ENCODE measurements around the gene TICRR. TPM values are rescaled to one million over a fixed set of nuclear protein-coding genes. Genes with fewer than 3 reads are reported as not detected.

The TICRR gene
- total and polyA plus RNA-seq, 2 of the 13 experiments (the other 11 are each of a cell fraction or from before 2014, with no cell fraction given), result 4.1 to 14.3 TPM

DNA sequence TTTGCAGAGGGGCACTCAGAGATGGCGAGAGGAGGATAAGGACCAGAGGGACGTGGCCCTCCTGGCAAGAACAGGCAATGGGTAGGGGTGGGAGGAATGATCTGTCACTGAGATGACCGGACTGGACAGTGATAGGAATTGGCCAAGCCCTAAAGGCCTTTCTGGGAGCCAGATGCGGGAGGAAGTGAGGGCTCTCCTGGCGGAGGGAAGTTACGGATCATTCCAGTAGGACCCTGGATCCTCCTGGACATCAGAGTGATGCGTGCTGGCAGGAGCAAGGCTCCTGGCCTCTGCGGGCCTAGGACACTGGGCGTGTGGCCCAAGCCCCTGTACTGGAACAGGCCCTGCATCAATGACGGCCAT, 56.6 kb downstream of the TICRR start:
- intact Hi-C loops (cut with micrococcal nuclease; ENCODE audit: unreplicated experiment) (no loop called here), in situ Hi-C loops (cut with HindIII; ENCODE audit: extremely low pct_ligation_motif_present, low pct_unique_long_range_greater_than_20kb) (no loop called here)
- Histone ChIP-seq H3K9ac (ENCODE audit: insufficient read depth, low read depth, low read length) (no peak overlapping the region), H4K20me1 (ENCODE audit: insufficient read depth, low read length) (no peaks in the 10 kb centered on the region), H3K27me3 (ENCODE audit: control insufficient read depth in 1 of 2, insufficient read depth in 2 of 2, low read length in 2 of 2) (no peaks in the 10 kb centered on the region), H3K4me3 (replicated peaks in 1 of 3; ENCODE audit: insufficient read depth in 1 of 3, low read depth in 2 of 3, low read length in 3 of 3) (no peak overlapping the region), H3K4me2 (ENCODE audit: low read depth, low read length) (no peak overlapping the region), H3K79me2 (ENCODE audit: insufficient read depth, low read length) (no peaks in the 10 kb centered on the region), H3K36me3 (replicated peaks in 1 of 2; ENCODE audit: control insufficient read depth in 1 of 2, insufficient read depth in 2 of 2, low read length in 2 of 2) (peaks cover 31 to 55% of the 10 kb centered on the region in 2 experiments), H2AFZ (ENCODE audit: low read length) (no peak overlapping the region), H3K4me1 (ENCODE audit: insufficient read depth, low read length) (no peaks in the 10 kb centered on the region), H3K9me3 (ENCODE audit: low read length) (no peaks in the 10 kb centered on the region), H3K27ac (ENCODE audit: extremely low read length, insufficient read depth, low read length) (no peak overlapping the region)
- ChIA-PET CTCF (ENCODE audit: low intra/inter-chr PET ratio, low total read pairs) (no interaction called here), POLR2A (no interaction called here)
- BruUV-seq (replicated peaks), result no TSS peak
- peak; percentile 11 for ATAC-seq
- no peak for TF ChIP-seq GLI4 (CRISPR knock-in tag; IDR thresholded peaks at IDR 0.05; ENCODE audit: borderline replicate concordance)
- TF ChIP-seq, protein P1, sequence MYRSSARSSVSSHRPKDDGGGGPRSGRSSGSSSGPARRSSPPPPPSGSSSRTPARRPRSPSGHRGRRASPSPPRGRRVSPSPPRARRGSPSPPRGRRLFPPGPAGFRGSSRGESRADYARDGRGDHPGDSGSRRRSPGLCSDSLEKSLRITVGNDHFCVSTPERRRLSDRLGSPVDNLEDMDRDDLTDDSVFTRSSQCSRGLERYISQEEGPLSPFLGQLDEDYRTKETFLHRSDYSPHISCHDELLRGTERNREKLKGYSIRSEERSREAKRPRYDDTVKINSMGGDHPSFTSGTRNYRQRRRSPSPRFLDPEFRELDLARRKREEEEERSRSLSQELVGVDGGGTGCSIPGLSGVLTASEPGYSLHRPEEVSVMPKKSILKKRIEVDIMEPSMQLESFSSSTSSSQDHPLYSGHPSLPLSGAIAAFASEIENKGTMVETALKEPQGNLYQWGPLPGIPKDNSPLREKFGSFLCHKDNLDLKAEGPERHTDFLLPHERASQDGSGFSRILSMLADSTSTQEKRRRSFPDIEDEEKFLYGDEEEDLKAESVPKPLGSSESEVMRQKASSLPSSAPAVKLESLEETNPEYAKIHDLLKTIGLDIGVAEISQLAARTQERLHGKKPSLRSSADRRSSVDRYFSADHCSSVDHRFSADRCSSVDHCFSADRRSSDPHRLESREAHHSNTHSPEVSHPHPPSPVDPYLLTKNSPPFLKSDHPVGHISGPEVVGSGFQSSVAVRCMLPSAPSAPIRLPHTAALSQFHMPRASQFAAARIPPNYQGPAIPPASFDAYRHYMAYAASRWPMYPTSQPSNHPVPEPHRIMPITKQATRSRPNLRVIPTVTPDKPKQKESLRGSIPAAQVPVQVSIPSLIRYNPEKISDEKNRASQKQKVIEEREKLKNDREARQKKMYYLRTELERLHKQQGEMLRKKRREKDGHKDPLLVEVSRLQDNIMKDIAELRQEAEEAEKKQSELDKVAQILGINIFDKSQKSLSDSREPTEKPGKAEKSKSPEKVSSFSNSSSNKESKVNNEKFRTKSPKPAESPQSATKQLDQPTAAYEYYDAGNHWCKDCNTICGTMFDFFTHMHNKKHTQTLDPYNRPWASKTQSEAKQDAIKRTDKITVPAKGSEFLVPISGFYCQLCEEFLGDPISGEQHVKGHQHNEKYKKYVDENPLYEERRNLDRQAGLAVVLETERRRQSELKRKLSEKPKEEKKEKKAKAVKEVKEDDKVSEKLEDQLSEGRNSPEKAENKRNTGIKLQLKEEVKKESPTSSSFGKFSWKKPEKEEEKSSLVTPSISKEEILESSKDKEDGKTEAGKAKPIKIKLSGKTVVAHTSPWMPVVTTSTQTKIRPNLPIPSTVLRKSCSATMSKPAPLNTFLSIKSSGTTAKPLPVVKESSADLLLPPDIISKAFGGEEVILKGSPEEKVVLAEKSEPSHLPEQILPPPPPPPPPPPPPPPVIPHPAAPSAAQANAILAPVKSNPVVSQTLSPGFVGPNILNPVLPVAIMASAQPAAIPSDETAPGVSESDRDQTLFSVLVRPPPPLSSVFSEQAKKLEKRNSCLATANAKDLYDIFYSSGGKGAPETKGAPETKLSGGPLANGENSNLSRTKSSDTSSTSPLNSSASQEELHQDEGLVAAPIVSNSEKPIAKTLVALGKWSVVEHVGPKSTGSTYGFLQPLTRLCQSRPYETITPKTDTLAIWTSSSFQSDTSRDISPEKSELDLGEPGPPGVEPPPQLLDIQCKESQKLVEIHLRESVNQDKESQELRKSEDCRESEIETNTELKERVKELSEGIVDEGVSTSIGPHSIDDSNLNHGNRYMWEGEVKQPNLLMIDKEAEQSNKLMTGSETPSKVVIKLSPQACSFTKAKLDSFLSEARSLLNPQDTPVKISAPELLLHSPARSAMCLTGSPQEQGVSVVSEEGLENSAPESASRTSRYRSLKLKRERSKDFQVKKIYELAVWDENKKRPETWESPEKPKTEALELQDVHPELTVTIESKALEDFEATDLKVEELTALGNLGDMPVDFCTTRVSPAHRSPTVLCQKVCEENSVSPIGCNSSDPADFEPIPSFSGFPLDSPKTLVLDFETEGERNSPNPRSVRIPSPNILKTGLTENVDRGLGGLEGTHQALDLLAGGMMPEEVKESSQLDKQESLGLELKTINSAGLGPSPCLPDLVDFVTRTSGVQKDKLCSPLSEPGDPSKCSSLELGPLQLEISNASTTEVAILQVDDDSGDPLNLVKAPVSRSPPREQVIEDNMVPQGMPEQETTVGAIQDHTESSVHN (CRISPR knock-in tag; IDR thresholded peaks at IDR 0.05), result no peak
- TF ChIP-seq POLR2A (IDR thresholded peaks at IDR 0.05; ENCODE audit: insufficient read depth in 1 of 2, low read depth in 2 of 2, low read length in 2 of 2), result peak in 1 of 2 experiments; percentile 15; a peak in 1 of 4 replicates
- peak; percentile 33 for TF ChIP-seq POLR2G (IDR thresholded peaks at IDR 0.05; ENCODE audit: low read depth, low read length)
- no peak for TF ChIP-seq ZNF660 (CRISPR knock-in tag; IDR thresholded peaks at IDR 0.05; ENCODE audit: borderline replicate concordance, low read depth)
- no peak for DNase-seq (ENCODE audit: low spot score)
- WGBS (ENCODE audit: low lambda C conversion rate), result 94% methylated on average over 6 of the region's 10 CpGs
- FAIRE-seq, result no peak
